ENCODE results near the gene PGAP6.
"Not testable (repeated sequence)": the region's sequence is repeated elsewhere in the genome, so short reads cannot be mapped to it uniquely, and the experiment has no call there.

Gene PGAP6

GRCh38 chr16:378113-378820, 3.5 kb downstream of the PGAP6 start:
- not testable (repeated sequence) for DNase-seq (ENCODE audit: low read depth)

GRCh38 chr16:377419-377951, 4.3 kb downstream of the PGAP6 start:
- no peak for DNase-seq (ENCODE audit: low read depth)

GRCh38 chr16:376817-377418, 4.9 kb downstream of the PGAP6 start:
- DNase-seq (ENCODE audit: low read depth): no peak

GRCh38 chr16:375927-376816, 5.6 kb downstream of the PGAP6 start:
- no peak for DNase-seq (ENCODE audit: low read depth)

GRCh38 chr16:375212-375611, 6.6 kb downstream of the PGAP6 start:
- no peak for DNase-seq (ENCODE audit: low read depth)

GRCh38 chr16:374616-374926, 7.2 kb downstream of the PGAP6 start:
- DNase-seq (ENCODE audit: low read depth): no peak

- DNase-seq (ENCODE audit: low read depth): no peak
Observed at GRCh38 chr16:373848-374615, 7.7 kb downstream of the PGAP6 start.

GRCh38 chr16:373020-373598, 8.7 kb downstream of the PGAP6 start:
- no peak for DNase-seq (ENCODE audit: low read depth)

- no peak for DNase-seq (ENCODE audit: low read depth)
Observed at GRCh38 chr16:372302-372983, 9.3 kb downstream of the PGAP6 start.

GRCh38 chr16:371515-372301, 10.1 kb downstream of the PGAP6 start:
- no peak for DNase-seq (ENCODE audit: low read depth)

- no peak for DNase-seq (ENCODE audit: low read depth)
Observed at GRCh38 chr16:370979-371514, 10.7 kb downstream of the PGAP6 start.

- peak; percentile 89 for DNase-seq (ENCODE audit: low read depth)
Observed at GRCh38 chr16:370443-370842, 11.3 kb downstream of the PGAP6 start, which contains the start of gene MRPL28. MRPL28 (minus strand) TSS chr16:370538; CDS start chr16:370218, 320 bp downstream.

GRCh38 chr16:369866-370436, 11.8 kb downstream of the PGAP6 start:
- no peak for DNase-seq (ENCODE audit: low read depth)

- no peak for DNase-seq (ENCODE audit: low read depth)
Observed at GRCh38 chr16:369275-369865, 12.4 kb downstream of the PGAP6 start.

- no peak for DNase-seq (ENCODE audit: low read depth)
Observed at GRCh38 chr16:368388-369158, 13.2 kb downstream of the PGAP6 start.

- no peak for DNase-seq (ENCODE audit: low read depth)
Observed at GRCh38 chr16:367333-367903, 14.4 kb downstream of the PGAP6 start.

GRCh38 chr16:366476-366875, 15.3 kb downstream of the PGAP6 start:
- no peak for DNase-seq (ENCODE audit: low read depth)

Data from GM04504 (cell line).